Trophoblast cell (in vitro differentiated cells and primary cell): ENCODE results near the gene SCFD2.

Source experiments
- DNase-seq, 2 donors: peaks; one replicate each; pipeline ENCODE4 v3.0.0-alpha.2; 2016
- H2AFZ ChIP-seq: 2 replicates; pipeline ENCODE4 v1.6.1; 2013; ENCODE audit warnings: low read length, moderate library complexity, mild to moderate bottlenecking; ENCODE audit not compliant: insufficient read depth, poor library complexity
- H2AK5ac ChIP-seq: 2 replicates; pipeline ENCODE4 v1.6.1; 2013; ENCODE audit warnings: mild to moderate bottlenecking, low read length
- H2BK120ac ChIP-seq: 2 replicates; pipeline ENCODE4 v1.6.1; 2013; ENCODE audit warnings: low read length, mild to moderate bottlenecking, moderate library complexity; ENCODE audit not compliant: insufficient read depth, poor library complexity
- H2BK12ac ChIP-seq: 2 replicates; pipeline ENCODE4 v1.6.1; 2013; ENCODE audit warnings: mild to moderate bottlenecking, low read length, moderate library complexity
- H2BK5ac ChIP-seq: 2 replicates; pipeline ENCODE4 v1.6.1; 2013; ENCODE audit warnings: low read length, low read depth, moderate library complexity, mild to moderate bottlenecking; ENCODE audit not compliant: poor library complexity
- H3K14ac ChIP-seq: 2 replicates; pipeline ENCODE4 v1.6.1; 2013; ENCODE audit warnings: mild to moderate bottlenecking, low read length
- H3K18ac ChIP-seq: 2 replicates; pipeline ENCODE4 v1.6.1; 2013; ENCODE audit warnings: mild to moderate bottlenecking, low read length
- H3K23ac ChIP-seq: 2 replicates; pipeline ENCODE4 v1.6.1; 2013; ENCODE audit warnings: low read length
- H3K27ac ChIP-seq: 2 replicates; pipeline ENCODE4 v1.5.1; 2013; ENCODE audit warnings: low read depth, mild to moderate bottlenecking, inconsistent platforms, low read length, moderate library complexity
- H3K27me3 ChIP-seq: 2 replicates; pipeline ENCODE4 v1.6.1; 2013; ENCODE audit warnings: inconsistent platforms, mild to moderate bottlenecking, low read length, moderate library complexity; ENCODE audit not compliant: insufficient read depth
- H3K36me3 ChIP-seq, 2 experiments: 1 replicate in 1 of 2; 2 replicates in 1 of 2; pipeline ENCODE4 v1.6.1; 2013; ENCODE audit warnings: low read length in 2 of 2, mild to moderate bottlenecking in 2 of 2, moderate library complexity in 1 of 2; ENCODE audit not compliant: insufficient read depth in 2 of 2, control insufficient read depth in 1 of 2
- H3K4ac ChIP-seq: 2 replicates; pipeline ENCODE4 v1.6.1; 2013; ENCODE audit warnings: low read depth, mild to moderate bottlenecking, low read length, moderate library complexity
- H3K4me1 ChIP-seq, 2 experiments: 1 replicate in 1 of 2; 2 replicates in 1 of 2; pipeline ENCODE4 v1.6.1; 2013; ENCODE audit warnings: low read length in 2 of 2, mild to moderate bottlenecking in 2 of 2, moderate library complexity in 1 of 2; ENCODE audit not compliant: insufficient read depth in 2 of 2, control insufficient read depth in 1 of 2
- H3K4me2 ChIP-seq: 2 replicates; pipeline ENCODE4 v1.6.1; 2013; ENCODE audit warnings: inconsistent platforms, mild to moderate bottlenecking, low read length, moderate library complexity
- H3K4me3 ChIP-seq: 2 replicates; pipeline ENCODE4 v1.5.1; 2013; ENCODE audit warnings: mild to moderate bottlenecking, low read depth, low read length, inconsistent platforms
- H3K79me1 ChIP-seq: one replicate; pipeline ENCODE4 v1.6.1; 2013; ENCODE audit warnings: low read length
- H3K79me2 ChIP-seq: 2 replicates; pipeline ENCODE4 v1.6.1; 2013; ENCODE audit warnings: low read length, mild to moderate bottlenecking; ENCODE audit not compliant: control insufficient read depth, insufficient read depth, poor library complexity
- H3K9ac ChIP-seq: 2 replicates; pipeline ENCODE4 v1.6.1; 2013; ENCODE audit warnings: mild to moderate bottlenecking, low read length
- H3K9me3 ChIP-seq: 2 replicates; pipeline ENCODE4 v1.6.1; 2013; ENCODE audit warnings: low read depth, mild to moderate bottlenecking, control low read depth, inconsistent platforms, low read length; ENCODE audit not compliant: insufficient read depth
- H4K12ac ChIP-seq: 2 replicates; pipeline ENCODE4 v1.6.1; 2013; ENCODE audit warnings: low read depth, mild to moderate bottlenecking, low read length, moderate library complexity
- H4K8ac ChIP-seq: 2 replicates; pipeline ENCODE4 v1.6.1; 2013; ENCODE audit warnings: low read depth, mild to moderate bottlenecking, low read length, moderate library complexity
- H4K91ac ChIP-seq: one replicate; pipeline ENCODE4 v1.6.1; 2013; ENCODE audit warnings: low read depth, mild to moderate bottlenecking, low read length, moderate library complexity
- WGBS: extraction: QIAGEN DNeasy Blood & Tissue Kit; methylation state at CpG from one replicate; pipeline ENCODE4 v1.1.7; 2013; ENCODE audit warnings: missing lambda C conversion rate; ENCODE audit not compliant: insufficient read length, insufficient coverage; ENCODE audit errors: extremely low coverage; 5-methylcytosine and 5-hydroxymethylcytosine counted together

The SCFD2 gene

DNA sequence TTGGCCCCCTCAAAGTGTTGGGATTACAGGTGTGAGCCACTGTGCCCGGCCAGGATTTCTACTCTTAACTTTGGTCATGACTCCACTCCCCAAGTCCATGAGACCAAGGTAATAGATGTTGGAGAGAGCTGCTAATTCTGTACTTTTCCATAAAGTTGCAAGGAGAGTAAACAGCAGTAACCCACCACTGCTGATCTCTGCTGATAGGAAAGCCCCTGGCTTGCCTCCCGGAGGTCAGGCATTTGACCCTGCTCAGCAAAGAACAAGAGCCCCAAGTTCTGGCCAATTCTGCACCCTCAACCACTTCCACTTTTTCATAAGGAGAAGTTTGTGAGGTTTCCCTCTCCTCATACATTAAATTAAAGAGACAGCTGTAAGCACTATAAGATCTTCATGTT lies 360.7 kb downstream of the SCFD2 start:
- H3K9me3 ChIP-seq = peaks cover 1% of the 10 kb centered on the region
- no peak overlapping the region for H2AFZ ChIP-seq
- H3K4me3 ChIP-seq = no peak overlapping the region
- H3K4ac ChIP-seq = no peak overlapping the region
- no peaks in the 10 kb centered on the region for H3K79me2 ChIP-seq
- no peak overlapping the region for H3K23ac ChIP-seq
- no peak overlapping the region for H2BK12ac ChIP-seq
- no peak overlapping the region for H3K18ac ChIP-seq
- no peak overlapping the region for H3K27ac ChIP-seq
- H3K14ac ChIP-seq = no peak overlapping the region
- H4K91ac ChIP-seq = no peak overlapping the region
- DNase-seq = no peak
- H3K27me3 ChIP-seq = no peaks in the 10 kb centered on the region
- no peaks in the 10 kb centered on the region for H3K36me3 ChIP-seq
- H3K79me1 ChIP-seq = no peaks in the 10 kb centered on the region
- H3K9ac ChIP-seq = no peak overlapping the region
- no peak overlapping the region for H2AK5ac ChIP-seq
- no peak overlapping the region for H2BK5ac ChIP-seq
- no peak overlapping the region for H3K4me2 ChIP-seq
- H4K12ac ChIP-seq = no peak overlapping the region
- no peak overlapping the region for H4K8ac ChIP-seq
- no CpG with 5 or more reads among the region's 2 CpGs for WGBS
- H2BK120ac ChIP-seq = no peak overlapping the region
- peaks cover 2 to 5% of the 10 kb centered on the region in 2 experiments for H3K4me1 ChIP-seq

DNA sequence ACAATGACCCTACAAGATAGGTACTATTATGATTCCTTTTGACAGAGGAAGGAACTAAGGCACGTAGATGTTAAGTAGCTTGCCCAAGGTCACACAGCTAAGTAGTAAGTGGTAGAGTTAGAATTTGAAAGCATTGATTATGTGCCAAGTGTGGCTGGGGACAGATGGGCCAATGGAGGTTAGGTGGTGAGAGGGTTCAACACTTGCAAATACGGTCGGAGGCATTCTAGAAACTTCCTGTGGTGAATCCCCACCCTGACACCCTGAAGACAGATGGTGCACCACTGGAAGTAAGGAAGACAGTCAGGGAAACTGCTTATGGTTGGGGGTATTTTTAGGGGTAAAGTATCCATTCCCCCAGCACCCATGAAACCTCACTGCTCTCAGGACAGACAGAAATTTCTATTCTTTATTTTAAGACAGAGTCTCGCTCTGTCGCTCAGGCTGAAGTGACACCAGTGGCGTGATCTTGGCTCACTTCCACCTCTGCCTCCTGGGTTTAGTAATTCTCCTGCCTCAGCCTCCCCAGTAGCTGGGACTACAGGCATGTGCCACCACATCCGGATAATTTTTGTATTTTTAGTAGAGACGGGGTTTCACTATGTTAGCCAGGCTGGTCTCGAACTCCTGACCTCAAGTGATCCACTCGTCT lies 361.2 kb downstream of the SCFD2 start:
- H3K23ac ChIP-seq = no peak overlapping the region
- no peak overlapping the region for H3K27ac ChIP-seq
- no peak overlapping the region for H3K4ac ChIP-seq
- no peak overlapping the region for H4K12ac ChIP-seq
- H2AK5ac ChIP-seq = no peak overlapping the region
- H2BK12ac ChIP-seq = no peak overlapping the region
- DNase-seq = no peak
- H3K27me3 ChIP-seq = no peaks in the 10 kb centered on the region
- H3K18ac ChIP-seq = no peak overlapping the region
- WGBS = no CpG with 5 or more reads among the region's 10 CpGs
- H2BK120ac ChIP-seq = no peak overlapping the region
- no peak overlapping the region for H3K4me2 ChIP-seq
- H3K14ac ChIP-seq = no peak overlapping the region
- H3K4me3 ChIP-seq = no peak overlapping the region
- peaks cover 2% of the 10 kb centered on the region in 2 experiments for H3K4me1 ChIP-seq
- H2BK5ac ChIP-seq = no peak overlapping the region
- no peaks in the 10 kb centered on the region for H3K36me3 ChIP-seq
- no peak overlapping the region for H4K91ac ChIP-seq
- H3K79me1 ChIP-seq = no peaks in the 10 kb centered on the region
- H4K8ac ChIP-seq = no peak overlapping the region
- no peaks in the 10 kb centered on the region for H3K79me2 ChIP-seq
- H3K9me3 ChIP-seq = peaks cover 1% of the 10 kb centered on the region
- H3K9ac ChIP-seq = no peak overlapping the region
- no peak overlapping the region for H2AFZ ChIP-seq

DNA sequence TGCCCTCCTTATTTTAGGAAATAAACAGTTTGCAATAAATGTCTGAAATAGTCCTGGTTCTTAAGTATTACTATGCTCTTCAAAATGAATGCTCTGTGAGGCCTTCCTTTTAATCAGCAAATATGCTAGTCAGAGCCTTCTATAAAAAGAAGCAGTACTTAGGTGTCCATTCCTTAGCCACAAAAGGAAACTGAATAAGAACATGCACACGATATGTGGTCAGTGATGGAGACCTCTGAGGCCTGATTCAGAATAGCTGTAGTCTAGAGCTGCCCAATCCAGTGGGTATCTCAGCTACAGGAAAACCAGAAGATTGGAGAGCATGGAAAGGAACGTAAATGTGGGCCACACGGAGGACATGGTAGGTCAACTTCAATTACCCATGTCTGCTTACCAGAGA lies 361.9 kb downstream of the SCFD2 start:
- Histone ChIP-seq H3K27me3 (no peaks in the 10 kb centered on the region), H3K23ac (no peak overlapping the region), H3K14ac (no peak overlapping the region), H3K4me1 (peaks cover 2% of the 10 kb centered on the region in 2 experiments), H3K79me2 (no peaks in the 10 kb centered on the region), H3K9me3 (peaks cover 1% of the 10 kb centered on the region), H2BK12ac (no peak overlapping the region), H3K18ac (no peak overlapping the region), H2AK5ac (no peak overlapping the region), H3K4me3 (no peak overlapping the region), H4K12ac (no peak overlapping the region), H3K79me1 (no peaks in the 10 kb centered on the region), H3K36me3 (no peaks in the 10 kb centered on the region), H3K4ac (no peak overlapping the region), H3K27ac (no peak overlapping the region), H4K91ac (no peak overlapping the region), H3K4me2 (no peak overlapping the region), H2BK5ac (no peak overlapping the region), H3K9ac (no peak overlapping the region), H4K8ac (no peak overlapping the region), H2AFZ (no peak overlapping the region), H2BK120ac (no peak overlapping the region)
- no CpG with 5 or more reads among the region's 3 CpGs for WGBS
- DNase-seq = no peak

DNA sequence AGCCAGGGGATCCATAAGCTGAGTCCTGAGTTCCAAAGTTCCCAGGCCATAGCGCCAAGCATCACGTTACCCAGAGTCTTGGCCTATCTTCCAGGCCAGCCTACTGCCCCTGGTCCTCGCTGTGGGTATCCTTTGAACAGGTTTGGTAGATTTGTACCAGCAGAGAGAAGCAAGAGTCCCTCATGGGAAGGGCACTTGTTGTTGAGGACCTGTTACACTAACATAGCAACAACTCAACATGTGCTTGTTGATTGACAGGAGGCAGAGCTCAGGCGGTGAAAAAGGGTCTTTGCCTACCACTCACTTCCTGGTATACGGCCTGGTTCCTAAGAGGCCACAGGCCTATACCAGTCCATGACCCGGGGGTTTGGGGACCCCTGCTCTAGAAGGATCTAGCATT lies 365.3 kb downstream of the SCFD2 start:
- Histone ChIP-seq H3K27me3 (no peaks in the 10 kb centered on the region), H3K27ac (no peak overlapping the region), H2BK5ac (no peak overlapping the region), H3K23ac (no peak overlapping the region), H3K79me1 (no peaks in the 10 kb centered on the region), H3K36me3 (no peaks in the 10 kb centered on the region), H3K14ac (no peak overlapping the region), H4K12ac (no peak overlapping the region), H3K9me3 (no peaks in the 10 kb centered on the region), H4K8ac (no peak overlapping the region), H2BK12ac (no peak overlapping the region), H2AFZ (no peak overlapping the region), H3K4me2 (no peak overlapping the region), H3K4me1 (peaks cover 2 to 13% of the 10 kb centered on the region in 2 experiments), H4K91ac (no peak overlapping the region), H2BK120ac (no peak overlapping the region), H3K9ac (no peak overlapping the region), H3K4me3 (no peak overlapping the region), H3K79me2 (no peaks in the 10 kb centered on the region), H3K4ac (no peak overlapping the region), H2AK5ac (no peak overlapping the region), H3K18ac (no peak overlapping the region)
- WGBS = no CpG with 5 or more reads among the region's 6 CpGs
- DNase-seq = no peak
